ENCODE measurements around the gene LGMN.

GRCh38 chr14:92759679-92760523, 11.5 kb upstream of the LGMN start:
- no peak for TF ChIP-seq GATA2 (IDR thresholded peaks at IDR 0.05; ENCODE audit: low read depth, low read length)
- TF ChIP-seq GATA3 (IDR thresholded peaks at IDR 0.05; ENCODE audit: low read depth, low read length) = no peak
